ENCODE results near the gene HBS1L.

DNA sequence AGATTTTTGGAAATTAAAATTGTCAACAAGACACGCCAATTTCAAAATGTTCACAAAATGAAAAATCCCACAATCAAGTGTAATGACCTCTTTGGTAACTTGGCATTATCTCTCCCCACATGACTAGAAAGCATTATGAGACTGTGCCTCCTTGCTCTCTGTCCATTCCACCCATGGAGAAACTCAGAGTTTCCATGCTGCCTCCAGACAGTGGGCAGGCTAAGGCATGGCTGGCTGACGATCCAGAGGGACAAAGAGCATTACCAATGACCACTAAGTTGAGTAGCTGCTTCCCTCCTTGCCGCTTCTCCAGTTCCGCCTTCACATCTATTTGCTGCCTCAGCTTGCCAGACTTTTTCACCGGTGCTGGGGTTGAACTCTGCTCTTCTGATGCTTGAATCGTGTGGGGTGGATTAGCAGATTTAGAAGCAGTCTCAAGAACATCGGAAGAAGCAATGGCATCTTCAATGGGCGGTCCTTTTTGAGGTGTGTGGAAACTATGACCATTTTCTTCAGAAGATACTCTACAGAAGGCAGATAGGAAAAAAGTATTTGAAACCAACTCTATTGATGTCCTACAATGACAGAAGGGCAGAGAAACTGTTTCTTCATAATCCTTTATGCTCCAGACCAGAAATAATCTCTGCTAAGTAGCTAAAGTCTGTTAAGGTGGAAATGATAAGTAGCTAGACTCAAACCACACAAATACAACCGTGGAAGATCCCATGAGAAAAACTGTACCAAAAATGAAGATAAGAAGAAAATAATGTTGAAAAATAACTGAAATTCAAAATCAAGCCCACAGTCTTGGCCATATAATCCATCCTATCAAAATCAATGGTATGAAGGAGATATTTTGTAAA lies 57.3 kb downstream of the HBS1L start:
- TF ChIP-seq, protein P1, sequence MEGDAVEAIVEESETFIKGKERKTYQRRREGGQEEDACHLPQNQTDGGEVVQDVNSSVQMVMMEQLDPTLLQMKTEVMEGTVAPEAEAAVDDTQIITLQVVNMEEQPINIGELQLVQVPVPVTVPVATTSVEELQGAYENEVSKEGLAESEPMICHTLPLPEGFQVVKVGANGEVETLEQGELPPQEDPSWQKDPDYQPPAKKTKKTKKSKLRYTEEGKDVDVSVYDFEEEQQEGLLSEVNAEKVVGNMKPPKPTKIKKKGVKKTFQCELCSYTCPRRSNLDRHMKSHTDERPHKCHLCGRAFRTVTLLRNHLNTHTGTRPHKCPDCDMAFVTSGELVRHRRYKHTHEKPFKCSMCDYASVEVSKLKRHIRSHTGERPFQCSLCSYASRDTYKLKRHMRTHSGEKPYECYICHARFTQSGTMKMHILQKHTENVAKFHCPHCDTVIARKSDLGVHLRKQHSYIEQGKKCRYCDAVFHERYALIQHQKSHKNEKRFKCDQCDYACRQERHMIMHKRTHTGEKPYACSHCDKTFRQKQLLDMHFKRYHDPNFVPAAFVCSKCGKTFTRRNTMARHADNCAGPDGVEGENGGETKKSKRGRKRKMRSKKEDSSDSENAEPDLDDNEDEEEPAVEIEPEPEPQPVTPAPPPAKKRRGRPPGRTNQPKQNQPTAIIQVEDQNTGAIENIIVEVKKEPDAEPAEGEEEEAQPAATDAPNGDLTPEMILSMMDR (conservative IDR thresholded peaks at IDR 0.05; ENCODE audit: low read length), result no peak
- TF ChIP-seq EZH2phosphoT487 (IDR thresholded peaks at IDR 0.05; ENCODE audit: borderline replicate concordance, low read depth, low read length), result no peak
